ENCODE data around the gene ABITRAM. TPM values are rescaled to one million over a fixed set of nuclear protein-coding genes. Genes with fewer than 3 reads are reported as not detected.
"Not testable (repeated sequence)": the region's sequence is repeated elsewhere in the genome, so short reads cannot be mapped to it uniquely, and the experiment has no call there.

ABITRAM gene
- total RNA-seq, 1 donor = 9.0 TPM

- peaks cover 60% of the 10 kb centered on the region for H3K36me3 ChIP-seq (ENCODE audit: insufficient read depth, low read length)
- H3K79me2 ChIP-seq (ENCODE audit: insufficient read depth, low read length) = no peaks in the 10 kb centered on the region
- H3K4me1 ChIP-seq (ENCODE audit: insufficient read depth, low read length) = no peaks in the 10 kb centered on the region
Observed at GRCh38 chr9:108919517-108919916, 14.7 kb upstream of the ABITRAM start.

GRCh38 chr9:108920401-108920800 is 13.8 kb upstream of the ABITRAM start:
- not testable (repeated sequence) for H3K79me2 ChIP-seq (ENCODE audit: insufficient read depth, low read length); H3K4me2 ChIP-seq (ENCODE audit: insufficient read depth, low read length); H3K27me3 ChIP-seq (ENCODE audit: insufficient read depth, low read length); H3K9me3 ChIP-seq (ENCODE audit: low read depth, low read length); H3K4me3 ChIP-seq (ENCODE audit: insufficient read depth, low read length); H3K4me1 ChIP-seq (ENCODE audit: insufficient read depth, low read length); DNase-seq (ENCODE audit: insufficient read length, low spot score, missing footprints); H2AFZ ChIP-seq (ENCODE audit: low read length); H4K20me1 ChIP-seq (ENCODE audit: insufficient read depth, low read length); H3K27ac ChIP-seq (ENCODE audit: low read depth, low read length)
- H3K36me3 ChIP-seq (ENCODE audit: insufficient read depth, low read length) = peaks cover 68% of the 10 kb centered on the region

More at GRCh38 chr9:108919517-108919916, 14.7 kb upstream of the ABITRAM start:
- H3K27me3 ChIP-seq (ENCODE audit: insufficient read depth, low read length) = no peaks in the 10 kb centered on the region
- no peaks in the 10 kb centered on the region for H4K20me1 ChIP-seq (ENCODE audit: insufficient read depth, low read length)
- no peak overlapping the region for H3K27ac ChIP-seq (ENCODE audit: low read depth, low read length)
- H3K9me3 ChIP-seq (ENCODE audit: low read depth, low read length) = no peaks in the 10 kb centered on the region
- TF ChIP-seq CTCF (IDR thresholded peaks at IDR 0.05; ENCODE audit: extremely low read depth, low read depth, low read length) = no peak
- peak; percentile 5 for DNase-seq (ENCODE audit: insufficient read length, low spot score, missing footprints)
- no peak overlapping the region for H2AFZ ChIP-seq (ENCODE audit: low read length)
- H3K4me3 ChIP-seq (ENCODE audit: insufficient read depth, low read length) = no peak overlapping the region
- H3K4me2 ChIP-seq (ENCODE audit: insufficient read depth, low read length) = no peak overlapping the region

GRCh38 chr9:108921200-108921599 is 13.0 kb upstream of the ABITRAM start:
- H3K9me3 ChIP-seq (ENCODE audit: low read depth, low read length) = no peaks in the 10 kb centered on the region
- H3K4me3 ChIP-seq (ENCODE audit: insufficient read depth, low read length) = no peak overlapping the region
- TF ChIP-seq CTCF (IDR thresholded peaks at IDR 0.05; ENCODE audit: extremely low read depth, low read depth, low read length) = no peak
- no peaks in the 10 kb centered on the region for H3K79me2 ChIP-seq (ENCODE audit: insufficient read depth, low read length)
- H2AFZ ChIP-seq (ENCODE audit: low read length) = no peak overlapping the region
- H3K27ac ChIP-seq (ENCODE audit: low read depth, low read length) = no peak overlapping the region
- H3K27me3 ChIP-seq (ENCODE audit: insufficient read depth, low read length) = no peaks in the 10 kb centered on the region
- no peaks in the 10 kb centered on the region for H3K4me1 ChIP-seq (ENCODE audit: insufficient read depth, low read length)
- DNase-seq (ENCODE audit: insufficient read length, low spot score, missing footprints) = no peak
- H3K36me3 ChIP-seq (ENCODE audit: insufficient read depth, low read length) = peaks cover 71% of the 10 kb centered on the region
- H3K4me2 ChIP-seq (ENCODE audit: insufficient read depth, low read length) = no peak overlapping the region
- no peaks in the 10 kb centered on the region for H4K20me1 ChIP-seq (ENCODE audit: insufficient read depth, low read length)

- Histone ChIP-seq H4K20me1 (ENCODE audit: insufficient read depth, low read length) (no peaks in the 10 kb centered on the region), H3K36me3 (ENCODE audit: insufficient read depth, low read length) (peaks cover 78% of the 10 kb centered on the region), H3K27me3 (ENCODE audit: insufficient read depth, low read length) (no peaks in the 10 kb centered on the region), H2AFZ (ENCODE audit: low read length) (no peak overlapping the region), H3K4me1 (ENCODE audit: insufficient read depth, low read length) (no peaks in the 10 kb centered on the region), H3K27ac (ENCODE audit: low read depth, low read length) (no peak overlapping the region), H3K4me3 (ENCODE audit: insufficient read depth, low read length) (no peak overlapping the region), H3K4me2 (ENCODE audit: insufficient read depth, low read length) (no peak overlapping the region), H3K79me2 (ENCODE audit: insufficient read depth, low read length) (no peaks in the 10 kb centered on the region), H3K9me3 (ENCODE audit: low read depth, low read length) (no peaks in the 10 kb centered on the region)
- TF ChIP-seq CTCF (IDR thresholded peaks at IDR 0.05; ENCODE audit: extremely low read depth, low read depth, low read length) = no peak
- no peak for DNase-seq (ENCODE audit: insufficient read length, low spot score, missing footprints)
Observed at GRCh38 chr9:108924466-108924865, 9.7 kb upstream of the ABITRAM start.

Measured in osteoblast (primary cell).